HT1080 (cell line): Measurements from ENCODE around the gene SLC5A4. TPM values are rescaled to one million over a fixed set of nuclear protein-coding genes. Genes with fewer than 3 reads are reported as not detected.
"Not testable (repeated sequence)": the region's sequence is repeated elsewhere in the genome, so short reads cannot be mapped to it uniquely, and the experiment has no call there.

ENCODE experiments used
- DNase-seq: peaks from one replicate; pipeline ENCODE4 v3.0.0-alpha.2; 2015; ENCODE audit warnings: low read depth
- polyA plus RNA-seq, 2 experiments: library from polyadenylated mRNA; depleted of rRNA; stranded (reverse); fragments of >200 nt; gene quantifications; 2 replicates each; pipeline ENCODE4 v1.2.3, GENCODE V29; 2015
- total RNA-seq: library from RNA; depleted of rRNA; stranded (reverse); fragments of >200 nt; shearing (Covaris generic); gene quantifications from 2 replicates; pipeline ENCODE4 v1.2.3, GENCODE V29; 2014; rRNA removed

Gene SLC5A4
- total RNA-seq = 0.53 and 1.2 TPM in 2 replicates
- 0.78 and 0.92 TPM in 2 replicates for polyA plus RNA-seq (2015; cell fraction: cytosol; rRNA removed)
- 0.97 and 1.6 TPM in 2 replicates for polyA plus RNA-seq (2015; cell fraction: nucleus; rRNA removed)

DNA sequence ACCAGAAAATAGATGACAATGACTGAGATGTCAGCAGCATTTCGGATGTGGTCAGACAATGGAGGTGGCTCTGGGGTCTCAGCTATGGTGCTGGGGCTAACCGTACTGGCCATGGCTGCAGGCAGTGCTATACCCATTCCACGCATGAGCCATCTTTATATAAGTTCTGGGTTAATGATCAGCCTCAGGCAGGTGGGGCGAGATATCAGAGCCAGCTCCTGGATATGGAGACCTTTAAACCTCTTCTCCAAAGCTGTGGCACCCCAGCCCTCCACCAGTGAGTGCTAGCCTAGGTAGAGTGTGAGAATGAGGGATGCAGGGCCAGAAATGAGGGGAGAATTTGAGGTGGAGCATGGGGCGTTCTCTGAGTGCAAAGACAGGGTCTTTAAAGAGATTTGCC is at the start of gene SLC5A4:
Gene SLC5A4, minus strand, starts transcription at position 131 of the 400 bp plus-strand sequence. Its CDS starts 18 bp downstream, at position 113.
- DNase-seq = no peak

DNA sequence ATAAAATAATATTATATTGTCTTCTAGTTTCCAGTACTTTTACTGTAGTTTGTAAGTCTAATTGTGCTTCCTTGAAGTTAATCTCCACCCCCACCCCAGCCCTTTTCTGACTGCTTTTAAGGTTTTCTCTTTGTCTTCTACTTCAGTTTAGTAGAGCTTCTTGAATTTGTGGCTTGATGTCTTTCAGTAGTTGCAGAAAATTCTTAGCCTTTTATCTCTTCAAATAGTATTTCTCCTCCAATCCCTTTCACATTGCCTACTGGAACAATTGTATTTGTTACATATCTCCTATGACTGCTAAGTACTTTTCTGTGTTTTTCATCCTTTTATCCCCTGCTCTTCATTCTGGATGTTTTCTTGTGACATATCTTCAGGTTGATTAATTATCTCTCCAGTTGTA is 38.8 kb upstream of the SLC5A4 start:
- not testable (repeated sequence) for DNase-seq

DNA sequence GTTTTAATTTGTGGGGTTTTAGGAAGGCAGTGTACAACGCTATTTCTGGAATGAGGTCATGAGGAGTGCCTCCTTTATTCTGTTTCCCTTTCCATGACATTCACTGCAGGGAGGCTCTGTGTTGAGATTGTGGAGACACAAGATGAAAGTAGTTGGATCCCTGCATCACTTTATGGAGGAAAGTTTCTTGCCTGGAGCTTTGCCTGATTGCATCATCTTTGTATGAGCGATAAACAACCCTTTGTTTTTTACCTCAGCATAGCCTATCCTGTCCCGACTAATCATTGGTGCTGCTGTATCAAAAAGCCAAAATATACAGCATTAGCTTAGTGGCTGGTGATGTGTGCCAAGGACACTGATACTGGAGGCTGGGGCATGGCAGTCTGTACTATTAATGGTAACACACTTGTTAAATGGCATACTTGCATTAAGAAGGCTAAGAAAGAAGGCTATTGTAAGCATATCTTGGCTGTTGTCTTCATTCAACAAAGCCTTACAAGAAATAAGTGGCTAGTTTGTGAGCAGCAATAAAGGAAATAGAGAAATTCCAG is 31.2 kb upstream of the SLC5A4 start:
- no peak for DNase-seq

DNA sequence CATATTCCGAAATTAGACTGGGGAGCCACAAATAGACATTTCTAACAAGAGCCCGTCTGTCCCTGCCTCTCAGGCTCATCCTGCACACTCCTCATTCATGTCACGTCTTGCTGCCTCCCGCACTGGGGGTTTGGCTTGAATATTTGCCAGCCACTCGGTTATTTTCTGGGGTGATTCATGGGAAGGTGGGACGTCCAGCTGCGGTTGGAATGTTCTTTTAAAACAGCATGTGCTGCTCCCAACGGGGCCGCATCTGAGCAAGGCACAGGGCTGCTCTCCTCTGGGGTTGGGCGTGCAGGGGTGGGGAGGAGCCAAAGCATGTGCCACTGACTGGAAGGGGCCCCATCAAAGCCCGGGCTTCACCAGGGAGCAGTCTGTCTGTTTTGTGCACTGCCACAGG is 25.9 kb upstream of the SLC5A4 start:
- DNase-seq = peak; percentile 75

DNA sequence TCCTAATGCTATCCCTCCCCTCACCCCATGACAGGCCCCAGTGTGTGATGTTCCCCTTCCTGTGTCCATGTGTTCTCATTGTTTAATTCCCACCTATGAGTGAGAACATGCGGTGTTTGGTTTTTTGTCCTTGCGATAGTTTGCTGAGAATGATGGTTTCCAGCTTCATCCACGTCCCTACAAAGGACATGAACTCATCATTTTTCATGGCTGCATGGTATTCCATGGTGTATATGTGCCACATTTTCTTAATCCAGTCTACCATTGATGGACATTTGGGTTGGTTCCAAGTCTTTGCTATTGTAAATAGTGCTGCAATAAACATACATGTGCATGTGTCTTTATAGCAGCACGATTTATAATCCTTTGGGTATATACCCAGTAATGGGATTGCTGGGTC is 20.2 kb upstream of the SLC5A4 start:
- DNase-seq = not testable (repeated sequence)

DNA sequence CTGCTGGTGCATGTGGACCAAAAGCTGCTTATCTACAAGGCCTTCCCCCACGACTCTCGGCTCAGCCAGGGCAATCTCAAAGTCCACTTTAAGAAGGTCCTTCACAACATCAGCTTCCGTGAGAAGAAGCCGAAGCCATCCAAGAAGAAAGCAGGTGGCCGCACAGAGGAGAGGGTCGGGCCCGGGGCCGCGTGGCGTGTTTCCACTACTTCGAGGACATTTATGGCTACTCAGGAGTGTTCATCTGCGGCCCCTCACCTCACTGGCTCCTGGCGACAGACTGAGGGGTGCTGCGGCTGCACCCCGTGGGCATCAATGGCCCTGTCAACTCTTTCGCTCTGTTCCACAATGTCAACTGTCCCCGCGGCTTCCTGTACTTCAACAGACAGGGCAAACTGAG is 16.2 kb upstream of the SLC5A4 start:
- DNase-seq = no peak

DNA sequence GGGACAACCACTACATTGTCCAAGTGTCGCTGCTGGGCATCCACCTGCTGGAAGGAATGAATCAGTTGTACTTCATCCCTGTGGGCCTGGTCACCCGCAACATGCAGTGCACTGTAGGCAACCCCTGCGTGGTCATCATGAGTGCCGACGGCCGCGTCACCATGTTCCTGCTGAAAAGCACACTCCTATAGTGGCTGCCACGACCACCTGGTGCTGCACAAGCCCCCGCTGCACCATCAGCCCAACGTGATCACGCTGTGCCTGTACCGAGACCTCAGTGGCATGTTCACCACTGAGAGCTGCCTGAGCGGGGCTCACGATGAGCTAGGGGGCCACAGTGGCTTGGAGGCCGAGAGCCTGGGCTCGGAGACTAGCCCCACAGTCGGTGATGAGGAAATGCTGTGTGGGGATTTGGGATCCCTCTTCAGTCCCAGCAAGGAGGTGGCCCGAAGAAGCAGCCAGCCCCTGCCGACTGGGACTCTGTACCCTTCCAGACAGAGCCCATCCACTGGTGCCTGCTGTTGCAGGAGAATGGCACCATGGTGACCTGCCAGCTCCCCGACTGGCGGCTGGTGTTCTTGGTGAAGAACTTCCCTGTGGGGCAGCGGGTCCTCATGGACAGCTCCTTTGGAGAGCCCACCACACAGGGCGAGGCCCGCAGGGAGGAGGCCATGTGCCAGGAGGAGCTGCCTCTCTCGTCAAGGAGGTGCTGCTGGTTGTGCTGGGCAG is 15.7 kb upstream of the SLC5A4 start:
- no peak for DNase-seq

DNA sequence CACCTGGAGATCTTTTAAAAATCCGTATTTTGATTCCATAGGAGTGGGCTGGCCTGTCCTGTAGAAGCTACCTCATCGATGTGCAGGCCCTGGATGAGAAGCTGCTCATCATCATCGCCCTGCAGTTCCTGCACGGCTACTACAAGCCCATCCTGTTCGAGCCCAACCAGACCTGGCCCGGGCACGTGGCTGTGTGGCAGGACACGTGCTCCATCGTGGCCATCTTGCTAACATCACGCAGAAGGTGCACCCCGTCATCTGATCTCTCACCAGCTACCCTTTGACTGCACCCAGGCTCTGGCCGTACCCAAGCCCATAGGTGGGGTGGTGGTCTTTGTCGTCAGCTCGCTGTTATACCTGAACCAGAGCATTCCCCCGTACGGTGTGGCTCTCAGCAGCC is 14.2 kb upstream of the SLC5A4 start:
- no peak for DNase-seq

DNA sequence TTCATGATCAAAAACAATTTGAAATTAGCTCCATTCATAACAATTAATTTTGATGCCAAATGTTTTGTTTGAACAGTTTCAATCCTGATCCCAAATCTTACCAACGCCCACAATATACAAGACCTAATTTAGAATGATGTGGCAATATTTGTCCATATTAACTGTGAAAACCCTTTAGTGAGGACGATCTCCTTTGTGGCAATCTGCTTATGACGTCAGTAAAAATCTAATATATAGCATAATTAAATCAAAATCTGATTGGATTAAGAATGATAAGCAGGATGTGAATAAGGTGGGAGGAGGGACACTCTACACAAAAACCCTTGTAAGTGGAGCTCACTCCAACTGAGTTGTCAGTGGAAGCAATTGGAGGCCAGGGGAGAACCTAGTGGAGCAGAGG is 11.9 kb upstream of the SLC5A4 start:
- no peak for DNase-seq

DNA sequence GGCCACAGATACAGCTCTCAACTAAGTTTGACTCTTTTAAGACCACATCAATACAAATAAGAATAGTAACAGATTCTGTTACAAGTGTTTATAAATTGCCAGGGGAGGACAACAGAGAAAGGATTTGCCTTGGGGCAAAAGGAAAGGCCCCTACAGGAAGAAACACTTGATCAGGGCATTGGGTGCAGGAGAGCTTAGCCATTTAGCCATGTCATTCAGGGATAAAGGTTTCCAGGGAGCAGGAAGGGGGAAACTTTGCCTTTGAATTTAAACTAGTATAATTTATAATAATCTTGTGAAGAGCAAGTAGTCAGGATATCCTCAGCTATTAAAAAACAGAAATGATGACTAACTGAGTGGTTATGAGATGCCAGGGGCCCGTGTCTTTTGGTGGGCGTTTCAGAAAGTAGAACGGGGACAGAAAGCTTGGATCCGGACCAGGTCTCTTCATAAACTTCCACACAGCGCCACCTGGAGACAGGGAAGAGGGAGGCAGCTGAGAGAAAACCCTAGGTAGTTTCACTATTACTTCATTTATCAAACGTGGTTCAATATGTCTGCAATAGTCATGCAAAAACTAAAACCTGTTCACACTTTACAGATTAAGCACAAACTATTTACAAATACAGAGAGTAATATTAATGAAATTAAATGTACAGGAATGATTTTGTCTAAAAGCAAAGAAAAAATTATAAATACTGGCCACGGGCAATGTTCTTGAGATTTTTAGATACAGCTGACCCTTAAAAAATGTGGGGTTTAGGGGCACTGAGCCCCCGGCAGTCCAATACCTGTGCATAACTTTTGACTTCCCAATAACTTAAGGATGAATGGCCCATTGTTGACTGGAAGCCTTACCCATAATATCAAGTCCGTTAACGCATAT is 11.0 kb upstream of the SLC5A4 start:
- peak; percentile 52 for DNase-seq

DNA sequence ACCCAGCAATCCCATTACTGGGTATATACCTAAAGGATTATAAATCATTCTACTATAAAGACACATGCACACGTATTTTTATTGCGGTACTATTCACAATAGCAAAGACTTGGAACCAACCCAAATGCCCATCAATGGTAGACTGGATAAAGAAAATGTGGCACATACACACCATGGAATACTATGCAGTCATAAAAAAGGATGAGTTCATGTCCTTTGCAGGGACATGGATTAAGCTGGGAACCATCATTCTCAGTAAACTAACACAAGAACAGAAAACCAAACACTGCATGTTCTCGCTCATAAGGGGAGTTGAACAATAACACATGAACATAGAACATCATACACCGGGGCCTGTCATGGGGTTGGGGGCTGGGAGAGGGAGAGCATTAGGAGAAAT is 8.5 kb upstream of the SLC5A4 start:
- not testable (repeated sequence) for DNase-seq

DNA sequence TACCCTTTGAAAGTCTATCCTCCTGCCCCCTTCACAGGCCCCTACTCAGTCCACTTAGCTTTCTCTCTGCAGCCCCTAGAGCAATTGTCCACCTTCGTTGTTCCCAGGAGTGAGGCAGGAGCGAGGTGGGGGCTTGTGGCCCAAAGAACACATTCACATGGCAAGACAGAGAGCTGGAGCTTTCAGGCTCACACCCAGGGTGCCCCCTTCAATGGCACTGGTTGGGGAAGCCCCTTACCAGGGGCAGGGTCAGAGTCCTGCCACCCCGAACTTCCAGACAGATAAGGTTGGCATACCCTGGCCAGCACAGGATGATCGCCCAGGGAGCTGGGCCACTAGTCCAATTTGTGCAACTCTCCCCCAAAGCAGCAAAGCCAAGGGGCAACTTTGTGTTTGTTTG is 6.2 kb upstream of the SLC5A4 start:
- no peak for DNase-seq

DNA sequence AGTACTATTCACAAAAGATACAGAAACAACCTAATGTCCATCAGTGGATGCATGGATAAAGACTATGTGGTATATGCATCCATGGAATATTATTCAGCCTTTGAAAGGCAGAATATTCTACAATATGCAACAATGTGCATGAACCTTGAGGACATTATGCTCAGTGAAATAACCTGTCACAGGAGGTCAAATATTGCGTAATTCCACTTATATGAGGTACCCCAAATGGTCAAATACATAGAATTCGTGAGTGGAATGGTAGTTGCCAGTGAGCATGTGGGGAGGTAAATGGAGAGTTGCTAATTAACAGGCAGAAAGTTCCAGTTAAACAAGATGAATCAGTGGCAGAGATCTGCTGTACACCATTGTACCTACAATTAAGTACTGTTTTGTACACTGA is 3.6 kb upstream of the SLC5A4 start:
- no peak for DNase-seq

DNA sequence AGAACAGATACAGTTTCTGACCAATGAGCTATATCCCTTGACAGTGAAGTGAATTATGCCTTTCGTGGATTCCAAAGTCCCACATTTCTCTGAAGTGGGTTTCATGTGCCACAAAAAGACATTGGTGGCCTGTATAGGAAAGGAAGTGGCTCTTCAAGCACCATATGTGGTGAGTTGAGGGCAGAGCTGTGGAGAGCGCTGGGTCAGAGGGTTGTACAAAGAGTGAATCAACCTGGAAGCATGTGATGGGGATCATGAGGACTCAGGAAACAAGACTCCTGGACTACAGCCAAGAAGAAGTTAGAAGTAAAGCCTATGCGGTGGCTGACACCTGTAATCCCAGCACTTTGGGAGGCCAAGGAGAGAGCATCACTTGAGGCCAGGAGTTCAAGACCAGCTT is 579 bp upstream of the SLC5A4 start:
- DNase-seq = peak; percentile 66

DNA sequence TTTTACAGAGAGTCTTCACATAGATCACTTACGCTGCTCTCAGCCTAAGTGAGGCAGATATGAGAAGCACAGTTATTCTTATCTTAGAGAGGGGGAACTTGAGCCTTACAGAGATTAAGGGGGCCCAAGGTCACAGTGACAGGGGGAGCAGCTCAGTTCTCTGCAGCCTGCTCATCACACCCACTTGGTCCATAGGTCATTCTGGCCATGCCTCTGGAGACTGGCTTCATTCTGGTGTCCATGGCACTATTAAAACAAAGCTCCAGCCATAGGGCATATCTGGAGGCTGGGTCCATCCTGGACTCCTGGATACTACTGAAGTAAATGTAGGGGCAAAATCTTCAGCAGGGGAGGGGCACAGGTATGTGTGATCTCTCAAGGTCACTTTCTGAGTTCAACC is 5.9 kb downstream of the SLC5A4 start:
- DNase-seq = no peak

DNA sequence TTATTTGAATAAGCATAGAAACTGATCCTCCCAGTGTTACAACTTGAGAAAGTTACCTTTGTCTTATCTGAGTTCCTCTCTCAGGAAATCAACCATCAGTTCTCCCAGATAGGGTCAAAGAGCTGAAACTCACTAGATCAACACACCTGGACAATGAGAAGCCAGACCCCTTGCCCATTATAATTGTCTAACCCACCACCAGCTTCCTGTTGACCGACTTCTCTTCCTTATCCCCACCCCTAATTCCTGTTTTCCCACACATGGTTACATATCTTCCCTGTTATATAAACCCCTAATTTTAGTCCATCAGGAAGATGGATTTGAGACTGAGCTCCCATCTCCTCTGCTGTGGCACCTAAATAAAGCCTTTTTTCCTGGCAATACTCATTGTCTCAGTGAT is 6.9 kb downstream of the SLC5A4 start:
- no peak for DNase-seq

DNA sequence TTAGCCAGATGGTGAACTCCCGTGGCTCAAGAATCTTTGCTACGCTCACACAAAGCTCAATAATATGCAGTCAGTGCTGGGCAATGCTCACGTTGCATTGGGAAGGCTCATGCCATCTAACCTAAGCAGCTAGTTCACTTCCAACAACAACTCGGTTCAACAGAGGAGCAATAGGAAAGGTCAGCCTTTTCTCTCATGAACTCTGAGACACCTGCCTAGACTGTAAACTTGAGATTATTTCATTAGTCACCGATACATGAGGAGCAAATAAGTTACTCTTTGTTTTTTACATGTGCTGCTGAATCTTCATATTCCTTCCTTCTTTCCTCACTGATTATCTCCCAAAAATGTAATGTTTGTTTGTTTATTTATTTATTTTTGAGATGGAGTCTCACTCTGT is 9.0 kb downstream of the SLC5A4 start:
- no peak for DNase-seq

DNA sequence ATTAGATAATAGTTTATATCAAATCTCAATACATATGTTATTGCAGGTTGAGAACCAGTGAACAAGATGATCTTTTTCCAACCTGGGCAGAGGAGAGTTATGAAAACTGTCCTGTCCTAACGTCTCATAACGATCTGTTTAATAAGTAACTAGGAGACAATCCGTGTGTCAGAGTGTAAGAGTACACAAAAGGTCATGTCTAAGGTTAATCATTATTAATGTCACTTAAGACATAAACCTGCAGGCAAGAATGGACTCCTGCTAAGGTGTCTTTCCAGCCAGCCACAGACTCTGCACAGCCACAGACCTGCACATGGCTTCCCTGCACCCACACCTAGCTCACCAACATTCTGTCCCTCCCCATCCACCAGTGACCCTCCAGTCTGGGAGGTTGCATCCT is 10.1 kb downstream of the SLC5A4 start:
- no peak for DNase-seq

DNA sequence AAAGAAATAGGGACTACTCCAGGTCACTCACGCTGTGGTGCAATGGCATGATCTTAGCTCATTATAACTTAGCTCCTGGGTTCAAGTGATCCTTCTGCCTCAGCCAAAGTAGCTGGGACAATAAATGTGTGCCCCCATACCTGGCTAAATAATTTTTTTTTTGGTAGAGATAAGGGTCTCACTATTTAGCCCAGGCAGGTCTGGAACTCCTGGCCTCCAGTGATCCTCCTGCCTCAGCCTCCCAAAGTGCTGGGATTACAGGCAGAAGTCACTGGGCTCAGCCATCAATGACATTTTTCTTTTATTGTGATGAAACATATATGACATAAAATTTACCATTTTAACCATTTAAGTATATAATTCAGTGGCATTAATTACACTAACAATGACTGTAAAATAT is 10.6 kb downstream of the SLC5A4 start:
- DNase-seq = no peak

DNA sequence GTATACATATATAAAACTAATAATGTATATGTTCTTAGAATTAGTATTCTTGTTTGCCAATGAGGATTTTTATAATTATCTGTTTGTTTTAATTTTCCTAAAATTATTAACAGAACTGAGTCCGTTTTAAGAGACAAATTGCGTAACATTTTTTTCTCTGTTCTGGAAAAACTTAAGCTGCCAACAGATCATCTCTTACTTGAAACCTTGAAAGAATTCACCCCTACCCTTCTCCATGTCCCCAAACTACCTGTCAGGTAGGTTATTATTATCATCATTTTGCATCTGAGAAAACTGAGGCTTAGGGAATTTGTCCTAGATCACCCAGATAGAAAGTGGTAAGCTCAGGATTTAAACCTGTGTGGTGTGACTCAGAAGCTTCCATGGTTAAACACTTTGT is 14.7 kb downstream of the SLC5A4 start:
- no peak for DNase-seq

DNA sequence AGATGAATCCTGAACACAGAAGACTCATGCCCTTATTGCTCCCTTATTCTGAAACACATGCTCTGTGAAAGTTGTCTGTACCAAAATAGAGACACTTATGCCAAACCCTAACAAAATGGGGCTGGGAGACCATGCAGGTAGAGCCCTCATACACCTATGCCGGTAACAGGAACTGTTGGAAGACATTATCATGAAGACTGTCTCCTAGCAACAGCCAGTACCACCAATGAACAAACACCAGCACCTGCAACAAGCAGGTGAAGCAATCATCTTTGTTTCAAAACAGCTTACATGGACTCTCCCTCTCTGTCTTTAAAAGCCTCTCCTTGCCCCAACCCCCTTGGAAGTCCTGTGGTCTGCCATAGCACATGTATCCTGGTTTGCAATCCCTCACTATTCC is 17.2 kb downstream of the SLC5A4 start:
- no peak for DNase-seq

DNA sequence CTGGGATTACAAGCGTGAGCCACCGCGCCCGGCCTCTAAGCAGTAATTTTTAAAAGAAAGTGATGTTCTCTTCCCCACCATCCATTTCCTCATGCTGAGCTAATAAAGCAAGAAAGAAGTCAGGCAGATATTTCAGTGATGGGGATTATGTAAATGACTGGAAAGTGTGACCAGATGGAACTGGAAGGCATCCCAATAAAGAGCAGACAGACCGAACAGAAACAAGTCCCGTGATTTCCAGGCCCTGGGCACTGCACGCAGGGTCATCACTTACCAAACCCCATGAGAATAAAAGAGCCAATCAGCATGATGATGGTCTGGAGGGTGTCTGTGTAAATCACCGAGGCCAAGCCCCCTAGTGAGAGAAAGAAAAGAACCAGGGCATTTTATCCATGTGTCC is 18.2 kb downstream of the SLC5A4 start:
- no peak for DNase-seq
